Colonic mucosa (tissue), 4 donors: Measurements from ENCODE around the gene C14orf93. TPM values are rescaled to one million over a fixed set of nuclear protein-coding genes. Genes with fewer than 3 reads are reported as not detected.
A peak's percentile ranks its signal among the peaks of the same experiment; 100 is the strongest.

Source experiments
- DNase-seq: peaks from one replicate; pipeline ENCODE4 v3.0.0-alpha.2; 2020
- H3K27ac ChIP-seq: fragments of 200-600 bp; one replicate; pipeline ENCODE4 v1.8.0; 2021
- H3K27me3 ChIP-seq: fragments of 200-600 bp; one replicate; pipeline ENCODE4 v1.8.0; 2021
- H3K36me3 ChIP-seq: fragments of 200-600 bp; one replicate; pipeline ENCODE4 v1.8.0; 2021
- H3K4me1 ChIP-seq: fragments of 200-600 bp; one replicate; pipeline ENCODE4 v1.8.0; 2021; ENCODE audit warnings: mild to moderate bottlenecking
- H3K4me3 ChIP-seq: fragments of 200-600 bp; one replicate; pipeline ENCODE4 v1.8.0; 2021
- H3K9ac ChIP-seq, 2 donors: one replicate each; pipeline ENCODE4 v1.7.0; 2013; ENCODE audit warnings: control low read depth in 2 of 2, low read depth in 2 of 2, low read length in 2 of 2
- H3K9me3 ChIP-seq: fragments of 200-600 bp; one replicate; pipeline ENCODE4 v1.8.0; 2021
- intact Hi-C: fragments of 100-400 bp; cut with DNase I; formaldehyde crosslinking; loops from one replicate; pipeline ENCODE4 v1.14.1; 2022
- total RNA-seq, 2 donors: library from RNA; stranded (reverse); fragmentation: NEBNext Ultra II Directional in 1 of 2; extraction: Animal tissue kit (Norgen Biotek cat#: 25700) in 1 of 2; gene quantifications; one replicate each; pipeline ENCODE4 v1.2.1, GENCODE V29; 2021
- TF ChIP-seq, protein P1 (sequence below): fragments of 200-600 bp; IDR thresholded peaks from one replicate; pipeline ENCODE4 v1.8.0; 2022; ENCODE audit warnings: antibody characterized with exemption, mild to moderate bottlenecking
- donor health status: healthy.
- donor health status: DM: no; HTN: no; CAD: no.
- donor health status: DM: no; HTN: no; CAD: no.

C14orf93 gene
- total RNA-seq, 2 donors from 2014 or later, result 8.8 to 14.5 TPM

DNA sequence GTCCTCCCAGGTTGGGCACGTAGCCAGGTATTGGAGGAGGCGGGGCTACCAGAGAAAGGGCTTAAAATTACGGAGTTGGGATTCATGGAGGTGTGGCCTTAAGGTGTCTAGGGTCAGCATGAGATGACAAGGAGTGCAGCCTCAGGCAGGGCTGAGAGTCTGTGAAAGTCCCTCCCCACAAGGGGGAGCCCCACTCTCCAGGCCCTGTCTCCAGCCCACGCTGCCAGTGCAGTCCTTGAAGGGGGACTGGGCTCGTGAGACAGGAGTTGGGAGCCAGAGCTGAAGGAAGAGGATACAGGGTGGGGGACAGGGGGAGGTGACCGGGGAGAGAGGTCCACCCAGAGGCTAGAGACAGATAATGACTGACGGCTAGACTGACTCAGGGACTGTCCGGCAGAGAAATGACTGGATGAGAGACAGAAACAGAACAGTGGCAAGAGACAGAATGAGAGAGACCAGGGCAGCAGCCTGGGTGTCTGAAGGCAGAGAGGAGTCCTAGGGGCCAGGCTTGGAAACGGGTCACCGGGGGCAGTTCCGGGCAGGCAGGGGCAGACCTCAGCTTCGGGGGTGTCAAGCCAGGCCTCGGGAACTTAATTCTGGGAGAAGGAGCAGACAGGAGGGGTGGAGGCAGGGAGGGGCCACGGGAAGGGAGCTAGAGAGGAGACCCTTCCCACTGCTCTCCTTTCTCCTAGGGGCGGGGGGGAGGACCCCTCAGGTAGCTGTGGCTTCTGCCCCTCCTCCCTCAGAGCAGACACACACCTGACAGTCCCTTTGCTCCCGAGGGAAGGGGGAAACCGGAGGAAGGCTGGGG, 46.4 kb upstream of the C14orf93 start:
- H3K27me3 ChIP-seq, result no peaks in the 10 kb centered on the region
- H3K4me3 ChIP-seq, result peak overlapping the region; percentile 57
- no peak overlapping the region for H3K27ac ChIP-seq
- intact Hi-C loops, result no loop called here
- H3K36me3 ChIP-seq, result peaks cover 10% of the 10 kb centered on the region
- TF ChIP-seq, protein P1, sequence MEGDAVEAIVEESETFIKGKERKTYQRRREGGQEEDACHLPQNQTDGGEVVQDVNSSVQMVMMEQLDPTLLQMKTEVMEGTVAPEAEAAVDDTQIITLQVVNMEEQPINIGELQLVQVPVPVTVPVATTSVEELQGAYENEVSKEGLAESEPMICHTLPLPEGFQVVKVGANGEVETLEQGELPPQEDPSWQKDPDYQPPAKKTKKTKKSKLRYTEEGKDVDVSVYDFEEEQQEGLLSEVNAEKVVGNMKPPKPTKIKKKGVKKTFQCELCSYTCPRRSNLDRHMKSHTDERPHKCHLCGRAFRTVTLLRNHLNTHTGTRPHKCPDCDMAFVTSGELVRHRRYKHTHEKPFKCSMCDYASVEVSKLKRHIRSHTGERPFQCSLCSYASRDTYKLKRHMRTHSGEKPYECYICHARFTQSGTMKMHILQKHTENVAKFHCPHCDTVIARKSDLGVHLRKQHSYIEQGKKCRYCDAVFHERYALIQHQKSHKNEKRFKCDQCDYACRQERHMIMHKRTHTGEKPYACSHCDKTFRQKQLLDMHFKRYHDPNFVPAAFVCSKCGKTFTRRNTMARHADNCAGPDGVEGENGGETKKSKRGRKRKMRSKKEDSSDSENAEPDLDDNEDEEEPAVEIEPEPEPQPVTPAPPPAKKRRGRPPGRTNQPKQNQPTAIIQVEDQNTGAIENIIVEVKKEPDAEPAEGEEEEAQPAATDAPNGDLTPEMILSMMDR, result peak; percentile 43
- H3K9me3 ChIP-seq, result no peaks in the 10 kb centered on the region
- H3K9ac ChIP-seq, result peak overlapping the region; percentile 25 to 77
- H3K4me1 ChIP-seq, result peaks cover 5% of the 10 kb centered on the region
- DNase-seq, result peak; percentile 78

DNA sequence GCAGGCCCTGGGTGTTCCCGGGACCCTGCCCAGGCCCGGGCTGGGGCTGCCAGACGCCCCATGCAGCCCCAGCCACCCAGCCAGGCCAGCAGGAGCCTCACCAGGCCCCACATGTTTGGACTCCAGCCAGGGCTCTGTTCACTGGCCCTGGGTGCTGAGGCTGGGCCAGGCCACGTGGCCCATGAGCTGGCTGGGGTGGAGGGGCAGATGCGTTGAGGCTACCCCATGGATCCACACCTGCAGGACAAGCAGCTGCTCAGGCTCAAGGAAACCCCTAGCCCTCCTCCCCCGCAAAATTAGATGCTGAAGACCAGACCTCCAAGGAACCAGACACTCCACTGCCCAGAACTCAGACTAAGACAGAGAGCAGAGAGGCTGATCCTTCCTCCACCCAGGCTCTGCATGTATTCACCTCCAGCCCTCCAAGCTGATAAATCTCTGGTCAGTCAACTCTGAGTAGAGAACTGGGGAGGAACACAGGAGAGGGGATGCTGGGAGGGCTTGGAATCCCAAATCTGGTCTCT, 45.7 kb upstream of the C14orf93 start:
- peaks cover 4% of the 10 kb centered on the region for H3K36me3 ChIP-seq
- intact Hi-C loops, result no loop called here
- no peaks in the 10 kb centered on the region for H3K9me3 ChIP-seq
- DNase-seq, result no peak
- no peak overlapping the region for H3K9ac ChIP-seq
- H3K4me1 ChIP-seq, result peaks cover 5% of the 10 kb centered on the region
- TF ChIP-seq, protein P1, result no peak
- no peak overlapping the region for H3K4me3 ChIP-seq
- H3K27ac ChIP-seq, result no peak overlapping the region
- no peaks in the 10 kb centered on the region for H3K27me3 ChIP-seq

DNA sequence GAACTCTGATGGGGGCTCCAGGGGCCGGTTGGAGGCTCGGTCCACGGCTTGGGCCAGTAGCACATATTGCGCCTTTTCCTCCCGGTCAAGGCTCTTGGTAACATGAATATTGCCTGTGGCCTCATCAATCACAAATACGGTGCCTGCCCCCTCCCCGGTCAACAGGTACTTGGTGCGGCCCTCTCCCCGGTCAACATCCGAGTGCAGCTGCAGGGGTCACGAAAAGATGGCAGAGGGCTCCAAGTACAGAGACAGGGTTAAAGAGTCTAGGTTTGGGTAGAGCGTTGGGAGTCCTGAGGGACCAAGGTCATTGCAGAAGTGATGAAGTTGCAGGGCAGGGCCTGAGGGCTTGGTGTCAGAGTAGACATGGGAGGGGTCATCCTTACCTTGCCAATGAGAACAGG, 45.2 kb upstream of the C14orf93 start:
- Histone ChIP-seq H3K9ac (no peak overlapping the region), H3K27me3 (no peaks in the 10 kb centered on the region), H3K9me3 (no peaks in the 10 kb centered on the region), H3K36me3 (peaks cover 2% of the 10 kb centered on the region), H3K4me3 (no peak overlapping the region), H3K4me1 (peaks cover 5% of the 10 kb centered on the region), H3K27ac (no peak overlapping the region)
- DNase-seq, result no peak
- TF ChIP-seq, protein P1, result no peak
- intact Hi-C loops, result no loop called here

DNA sequence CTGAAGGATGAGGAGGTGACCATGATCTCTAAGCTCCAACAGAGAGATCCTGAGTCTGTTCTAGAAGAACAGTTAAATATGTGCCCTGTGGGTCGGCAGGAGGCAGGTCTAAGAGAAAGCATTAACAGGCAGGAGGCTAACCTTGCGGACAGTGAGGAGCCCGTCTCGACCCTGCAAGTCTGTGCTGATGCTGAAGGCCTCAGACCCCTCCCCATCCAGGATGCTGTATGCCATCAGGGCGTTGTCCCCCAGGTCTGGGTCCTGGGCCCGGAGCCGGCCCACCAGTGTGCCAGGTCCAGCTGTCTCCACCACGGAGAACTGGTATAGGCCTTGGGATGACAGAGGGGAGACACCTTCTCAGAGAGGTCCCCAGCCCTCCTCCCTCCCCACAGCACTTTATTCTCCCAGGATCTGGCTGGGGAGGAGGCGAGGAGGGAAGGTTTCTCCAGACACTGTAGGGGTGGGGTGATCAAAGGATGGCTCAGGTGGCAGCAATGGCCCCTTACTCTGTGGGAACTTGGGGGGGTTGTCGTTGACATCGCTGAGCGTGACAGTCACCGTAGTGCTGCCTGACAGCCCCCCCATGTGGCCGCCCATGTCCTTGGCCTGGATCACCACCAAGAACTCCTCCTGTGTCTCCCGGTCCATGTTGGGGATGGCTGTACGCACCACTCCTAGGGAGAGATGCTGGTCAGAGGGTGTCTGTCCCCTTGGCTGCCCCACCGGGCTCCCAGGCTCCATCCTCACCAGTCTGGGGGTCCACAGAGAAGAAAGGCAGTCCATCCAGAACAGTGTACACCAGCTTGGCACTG, 44.3 kb upstream of the C14orf93 start:
- no peaks in the 10 kb centered on the region for H3K9me3 ChIP-seq
- no peak for DNase-seq
- TF ChIP-seq, protein P1, result no peak
- H3K27ac ChIP-seq, result no peak overlapping the region
- H3K27me3 ChIP-seq, result no peaks in the 10 kb centered on the region
- H3K36me3 ChIP-seq, result no peaks in the 10 kb centered on the region
- H3K9ac ChIP-seq, result no peak overlapping the region
- intact Hi-C loops, result no loop called here
- H3K4me1 ChIP-seq, result peaks cover 5% of the 10 kb centered on the region
- no peak overlapping the region for H3K4me3 ChIP-seq

DNA sequence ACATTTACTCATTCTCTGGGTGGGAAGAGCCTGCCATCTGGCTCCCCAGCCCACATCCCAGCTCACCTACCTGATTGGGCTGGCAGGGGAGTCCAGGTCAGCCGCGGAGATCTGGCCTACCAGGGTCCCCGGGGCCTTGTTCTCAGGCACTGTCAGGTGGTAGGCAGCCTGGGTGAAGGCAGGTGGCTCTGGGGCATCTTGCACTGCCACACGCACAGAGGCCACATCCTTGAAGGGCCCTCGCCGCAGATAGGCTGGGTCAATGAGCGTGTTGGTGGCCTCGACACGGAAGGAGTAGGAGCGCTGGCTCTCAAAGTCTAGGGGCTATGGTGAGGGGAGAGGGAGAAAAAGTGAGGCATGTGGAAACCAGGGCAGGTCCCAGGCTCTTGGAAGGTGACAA, 43.5 kb upstream of the C14orf93 start:
- TF ChIP-seq, protein P1, result no peak
- Histone ChIP-seq H3K9me3 (no peaks in the 10 kb centered on the region), H3K27me3 (no peaks in the 10 kb centered on the region), H3K4me1 (peaks cover 5% of the 10 kb centered on the region), H3K36me3 (no peaks in the 10 kb centered on the region), H3K27ac (no peak overlapping the region), H3K4me3 (no peak overlapping the region), H3K9ac (no peak overlapping the region)
- DNase-seq, result no peak
- intact Hi-C loops, result no loop called here
